ENCODE results near the gene GLIS1.

- TF ChIP-seq POLR2A (IDR thresholded peaks at IDR 0.05) = no peak
- no peak for TF ChIP-seq CTCF (IDR thresholded peaks at IDR 0.05)
Measured at GRCh38 chr1:53575141-53575954, 163.6 kb downstream of the GLIS1 start.

Measured in heart left ventricle (tissue), 13 donors.